ENCODE results near the gene AP3D1. TPM values are rescaled to one million over a fixed set of nuclear protein-coding genes. Genes with fewer than 3 reads are reported as not detected.

Gene AP3D1
- total and polyA plus RNA-seq, 10 donors: 32.8 to 112 (median 96.2) TPM

GRCh38 chr19:2058570-2059421 is 92.6 kb downstream of the AP3D1 start:
- Histone ChIP-seq H3K27ac (peak overlapping the region; percentile 98 to 100 (median 98)), H3K4me3 (no peak overlapping the region), H3K27me3 (replicated peaks in 1 of 7) (no peaks in the 10 kb centered on the region), H3K36me3 (no peaks in the 10 kb centered on the region), H3K9me3 (no peaks in the 10 kb centered on the region), H3K4me1 (peaks cover 66 to 96% (median 86%) of the 10 kb centered on the region in 6 donors)
- no peak for DNase-seq
- TF ChIP-seq, protein P1, sequence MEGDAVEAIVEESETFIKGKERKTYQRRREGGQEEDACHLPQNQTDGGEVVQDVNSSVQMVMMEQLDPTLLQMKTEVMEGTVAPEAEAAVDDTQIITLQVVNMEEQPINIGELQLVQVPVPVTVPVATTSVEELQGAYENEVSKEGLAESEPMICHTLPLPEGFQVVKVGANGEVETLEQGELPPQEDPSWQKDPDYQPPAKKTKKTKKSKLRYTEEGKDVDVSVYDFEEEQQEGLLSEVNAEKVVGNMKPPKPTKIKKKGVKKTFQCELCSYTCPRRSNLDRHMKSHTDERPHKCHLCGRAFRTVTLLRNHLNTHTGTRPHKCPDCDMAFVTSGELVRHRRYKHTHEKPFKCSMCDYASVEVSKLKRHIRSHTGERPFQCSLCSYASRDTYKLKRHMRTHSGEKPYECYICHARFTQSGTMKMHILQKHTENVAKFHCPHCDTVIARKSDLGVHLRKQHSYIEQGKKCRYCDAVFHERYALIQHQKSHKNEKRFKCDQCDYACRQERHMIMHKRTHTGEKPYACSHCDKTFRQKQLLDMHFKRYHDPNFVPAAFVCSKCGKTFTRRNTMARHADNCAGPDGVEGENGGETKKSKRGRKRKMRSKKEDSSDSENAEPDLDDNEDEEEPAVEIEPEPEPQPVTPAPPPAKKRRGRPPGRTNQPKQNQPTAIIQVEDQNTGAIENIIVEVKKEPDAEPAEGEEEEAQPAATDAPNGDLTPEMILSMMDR (IDR thresholded peaks at IDR 0.05 in 8 of 11, conservative IDR thresholded peaks at IDR 0.05 in 3 of 11): no peak
- TF ChIP-seq POLR2AphosphoS5 (IDR thresholded peaks at IDR 0.05) (no peak), POLR2A (IDR thresholded peaks at IDR 0.05) (no peak)
- intact Hi-C loops (cut with DNase I; ENCODE audit: low total_unique reads): no loop called here
- 84 to 92% (median 90%) methylated on average over 23 to 27 of the region's 27 CpGs for WGBS, 5 donors

- WGBS, 5 donors: 68 to 79% (median 73%) methylated on average over 22 to 23 of the region's 23 CpGs
- DNase-seq: peak; percentile 82
- TF ChIP-seq, protein P1 (IDR thresholded peaks at IDR 0.05 in 8 of 11, conservative IDR thresholded peaks at IDR 0.05 in 3 of 11): no peak
- TF ChIP-seq POLR2A (IDR thresholded peaks at IDR 0.05) (no peak), POLR2AphosphoS5 (IDR thresholded peaks at IDR 0.05) (no peak)
- H3K36me3 ChIP-seq: no peaks in the 10 kb centered on the region
- peaks cover 67 to 96% (median 90%) of the 10 kb centered on the region in 6 donors for H3K4me1 ChIP-seq
- no peaks in the 10 kb centered on the region for H3K9me3 ChIP-seq
- no peaks in the 10 kb centered on the region for H3K27me3 ChIP-seq (replicated peaks in 1 of 7)
- intact Hi-C loops (cut with DNase I; ENCODE audit: low total_unique reads): no loop called here
- peak overlapping the region; percentile 55 to 100 (median 98) for H3K27ac ChIP-seq
- no peak overlapping the region for H3K4me3 ChIP-seq
Observed at GRCh38 chr19:2057484-2058469, 93.6 kb downstream of the AP3D1 start.

DNA sequence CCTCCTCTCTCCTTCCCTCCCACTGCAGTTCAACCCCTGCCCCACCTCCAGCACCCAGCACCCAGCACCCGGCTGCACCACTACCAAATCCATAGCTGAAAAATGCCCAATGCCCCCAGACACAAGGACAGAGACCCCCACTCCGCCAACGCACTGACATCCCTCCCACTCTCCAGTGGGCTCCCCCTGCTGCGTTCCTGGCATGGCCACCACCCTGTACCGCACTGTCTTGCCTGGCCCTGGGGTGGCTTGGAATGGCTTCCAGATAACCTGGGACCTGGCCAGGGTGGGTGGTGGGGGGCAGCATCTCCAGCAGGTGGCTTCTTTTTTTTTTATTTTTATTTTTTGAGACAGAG is 94.6 kb downstream of the AP3D1 start:
- peak overlapping the region; percentile 55 to 100 (median 98) for H3K27ac ChIP-seq
- H3K36me3 ChIP-seq: no peaks in the 10 kb centered on the region
- no peaks in the 10 kb centered on the region for H3K27me3 ChIP-seq (replicated peaks in 1 of 7)
- no peaks in the 10 kb centered on the region for H3K9me3 ChIP-seq
- 22 to 51% (median 34%) methylated on average over 5 of the region's 5 CpGs for WGBS, 5 donors
- H3K4me1 ChIP-seq: peaks cover 67 to 96% (median 90%) of the 10 kb centered on the region in 6 donors
- TF ChIP-seq, protein P1 (IDR thresholded peaks at IDR 0.05 in 8 of 11, conservative IDR thresholded peaks at IDR 0.05 in 3 of 11): no peak
- TF ChIP-seq POLR2AphosphoS5 (IDR thresholded peaks at IDR 0.05): no peak
- TF ChIP-seq POLR2A (IDR thresholded peaks at IDR 0.05): no peak
- peak; percentile 78 for DNase-seq
- intact Hi-C loops (cut with DNase I; ENCODE audit: low total_unique reads): no loop called here
- H3K4me3 ChIP-seq: peak overlapping the region in 2 of 8 donors; percentile 9 to 53

All from spleen (tissue), 11 donors.